Measurements from ENCODE around the gene OR10D3. TPM values are rescaled to one million over a fixed set of nuclear protein-coding genes. Genes with fewer than 3 reads are reported as not detected.

The OR10D3 gene
- total and polyA plus RNA-seq, 2 experiments from 2014 or later = 0.03 TPM; not detected in 1

GRCh38 chr11:124199702-124200101 is 16.6 kb downstream of the OR10D3 start:
- no peak overlapping the region for H3K27ac ChIP-seq
- WGBS (ENCODE audit: low lambda C conversion rate, missing lambda C conversion rate) = 65% methylated on average over 1 of the region's 1 CpG
- no peak overlapping the region for H3K4me3 ChIP-seq
- H3K9me2 ChIP-seq (replicated peaks; ENCODE audit: insufficient read depth) = no peaks in the 10 kb centered on the region
- TF ChIP-seq EZH2phosphoT487 (IDR thresholded peaks at IDR 0.05; ENCODE audit: low read depth, severe bottlenecking, unreplicated experiment) (no peak), CTCF (IDR thresholded peaks at IDR 0.05; ENCODE audit: poor library complexity) (no peak), EZH2 (IDR thresholded peaks at IDR 0.05; ENCODE audit: borderline replicate concordance) (no peak)
- no peaks in the 10 kb centered on the region for H4K20me1 ChIP-seq (ENCODE audit: insufficient read depth, poor library complexity, severe bottlenecking)
- no peaks in the 10 kb centered on the region for H3K27me3 ChIP-seq
- no peak overlapping the region for H2AFZ ChIP-seq
- no peaks in the 10 kb centered on the region for H3K9me3 ChIP-seq (ENCODE audit: low read depth)
- no peaks in the 10 kb centered on the region for H3K36me3 ChIP-seq (replicated peaks; ENCODE audit: insufficient read depth, low read depth)
- no peaks in the 10 kb centered on the region for H3K4me1 ChIP-seq (ENCODE audit: insufficient read depth)
- no peak for DNase-seq (ENCODE audit: low spot score)
- no peak overlapping the region for H3K4me2 ChIP-seq
- H3K79me2 ChIP-seq = no peaks in the 10 kb centered on the region

GRCh38 chr11:124200671-124201070 is 17.5 kb downstream of the OR10D3 start:
- H3K79me2 ChIP-seq = no peaks in the 10 kb centered on the region
- H2AFZ ChIP-seq = no peak overlapping the region
- H3K9me2 ChIP-seq (replicated peaks; ENCODE audit: insufficient read depth) = no peaks in the 10 kb centered on the region
- H3K9me3 ChIP-seq (ENCODE audit: low read depth) = no peaks in the 10 kb centered on the region
- no peaks in the 10 kb centered on the region for H3K27me3 ChIP-seq
- H3K4me1 ChIP-seq (ENCODE audit: insufficient read depth) = no peaks in the 10 kb centered on the region
- no peak overlapping the region for H3K4me2 ChIP-seq
- no peak overlapping the region for H3K4me3 ChIP-seq
- TF ChIP-seq EZH2phosphoT487 (IDR thresholded peaks at IDR 0.05; ENCODE audit: low read depth, severe bottlenecking, unreplicated experiment) (no peak), CTCF (IDR thresholded peaks at IDR 0.05; ENCODE audit: poor library complexity) (no peak), EZH2 (IDR thresholded peaks at IDR 0.05; ENCODE audit: borderline replicate concordance) (no peak)
- H4K20me1 ChIP-seq (ENCODE audit: insufficient read depth, poor library complexity, severe bottlenecking) = no peaks in the 10 kb centered on the region
- H3K27ac ChIP-seq = no peak overlapping the region
- 97% methylated on average over 16 of the region's 16 CpGs for WGBS (ENCODE audit: low lambda C conversion rate, missing lambda C conversion rate)
- H3K36me3 ChIP-seq (replicated peaks; ENCODE audit: insufficient read depth, low read depth) = no peaks in the 10 kb centered on the region
- no peak for DNase-seq (ENCODE audit: low spot score)

GRCh38 chr11:124202951-124203350 is 19.8 kb downstream of the OR10D3 start:
- WGBS (ENCODE audit: low lambda C conversion rate, missing lambda C conversion rate) = 74% methylated on average over 3 of the region's 3 CpGs
- Histone ChIP-seq H4K20me1 (ENCODE audit: insufficient read depth, poor library complexity, severe bottlenecking) (no peaks in the 10 kb centered on the region), H3K79me2 (no peaks in the 10 kb centered on the region), H3K27me3 (no peaks in the 10 kb centered on the region), H3K4me2 (no peak overlapping the region), H3K9me3 (ENCODE audit: low read depth) (no peaks in the 10 kb centered on the region), H3K36me3 (replicated peaks; ENCODE audit: insufficient read depth, low read depth) (no peaks in the 10 kb centered on the region), H2AFZ (no peak overlapping the region), H3K9me2 (replicated peaks; ENCODE audit: insufficient read depth) (no peaks in the 10 kb centered on the region), H3K4me1 (ENCODE audit: insufficient read depth) (no peaks in the 10 kb centered on the region), H3K27ac (no peak overlapping the region), H3K4me3 (no peak overlapping the region)
- no peak for DNase-seq (ENCODE audit: low spot score)
- no peak for TF ChIP-seq CTCF (IDR thresholded peaks at IDR 0.05; ENCODE audit: poor library complexity)
- no peak for TF ChIP-seq EZH2 (IDR thresholded peaks at IDR 0.05; ENCODE audit: borderline replicate concordance)
- TF ChIP-seq EZH2phosphoT487 (IDR thresholded peaks at IDR 0.05; ENCODE audit: low read depth, severe bottlenecking, unreplicated experiment) = no peak

- Histone ChIP-seq H2AFZ (no peak overlapping the region), H3K4me3 (no peak overlapping the region), H4K20me1 (ENCODE audit: insufficient read depth, poor library complexity, severe bottlenecking) (no peaks in the 10 kb centered on the region), H3K4me1 (ENCODE audit: insufficient read depth) (no peaks in the 10 kb centered on the region), H3K36me3 (replicated peaks; ENCODE audit: insufficient read depth, low read depth) (no peaks in the 10 kb centered on the region), H3K9me2 (replicated peaks; ENCODE audit: insufficient read depth) (no peaks in the 10 kb centered on the region), H3K27me3 (no peaks in the 10 kb centered on the region), H3K4me2 (no peak overlapping the region), H3K27ac (no peak overlapping the region), H3K9me3 (ENCODE audit: low read depth) (no peaks in the 10 kb centered on the region), H3K79me2 (no peaks in the 10 kb centered on the region)
- 83% methylated on average over 5 of the region's 5 CpGs for WGBS (ENCODE audit: low lambda C conversion rate, missing lambda C conversion rate)
- TF ChIP-seq EZH2phosphoT487 (IDR thresholded peaks at IDR 0.05; ENCODE audit: low read depth, severe bottlenecking, unreplicated experiment) (no peak), EZH2 (IDR thresholded peaks at IDR 0.05; ENCODE audit: borderline replicate concordance) (no peak), CTCF (IDR thresholded peaks at IDR 0.05; ENCODE audit: poor library complexity) (no peak)
- no peak for DNase-seq (ENCODE audit: low spot score)
Measured at GRCh38 chr11:124204008-124204407, 20.9 kb downstream of the OR10D3 start.
